T-helper 22 cell (primary cell): ENCODE measurements around the gene BHMT.
"Not testable (repeated sequence)": the region's sequence is repeated elsewhere in the genome, so short reads cannot be mapped to it uniquely, and the experiment has no call there.

Source experiments
- DNase-seq: peaks from one replicate; pipeline ENCODE4 v3.0.0-alpha.2; 2020; ENCODE audit warnings: low read depth

Gene BHMT

DNA sequence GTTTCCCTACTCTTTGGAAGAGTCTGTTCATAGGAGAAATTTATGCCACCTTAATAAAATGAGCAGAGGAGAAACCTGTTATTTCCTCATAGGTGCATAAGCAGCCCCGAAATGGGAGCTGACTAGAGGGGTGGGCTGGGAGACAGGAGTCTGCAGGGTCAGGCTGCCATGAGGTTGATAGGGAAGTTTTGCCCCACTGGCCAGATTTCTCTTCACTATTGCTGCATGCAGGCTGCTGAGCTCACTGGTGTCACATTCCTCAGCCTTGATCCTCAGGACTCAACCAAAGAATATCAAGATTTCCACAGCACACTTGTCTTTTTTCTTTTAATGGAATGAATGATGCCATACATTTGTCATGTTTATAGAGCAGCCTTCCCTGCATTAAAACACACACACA lies 60.7 kb downstream of the BHMT start:
- DNase-seq: no peak

DNA sequence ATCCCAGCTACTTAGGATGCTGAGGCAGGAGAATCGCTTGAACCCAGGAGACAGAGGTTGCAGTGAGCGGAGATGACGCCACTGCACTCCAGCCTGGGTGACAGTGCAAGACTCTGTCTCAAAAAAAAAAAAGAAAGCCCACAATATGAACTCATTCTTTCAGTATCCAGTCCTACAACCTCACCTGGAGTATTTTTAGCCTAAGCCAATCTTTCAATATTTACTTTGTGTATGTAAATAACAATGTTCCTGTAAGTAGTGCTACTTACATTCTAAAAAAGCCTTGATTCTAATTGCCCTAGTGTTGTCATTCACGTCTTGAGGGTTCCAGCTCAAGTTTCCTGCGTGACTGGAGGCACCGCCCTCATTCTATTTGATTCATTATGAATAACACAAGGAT lies 62.0 kb downstream of the BHMT start:
- DNase-seq: no peak

DNA sequence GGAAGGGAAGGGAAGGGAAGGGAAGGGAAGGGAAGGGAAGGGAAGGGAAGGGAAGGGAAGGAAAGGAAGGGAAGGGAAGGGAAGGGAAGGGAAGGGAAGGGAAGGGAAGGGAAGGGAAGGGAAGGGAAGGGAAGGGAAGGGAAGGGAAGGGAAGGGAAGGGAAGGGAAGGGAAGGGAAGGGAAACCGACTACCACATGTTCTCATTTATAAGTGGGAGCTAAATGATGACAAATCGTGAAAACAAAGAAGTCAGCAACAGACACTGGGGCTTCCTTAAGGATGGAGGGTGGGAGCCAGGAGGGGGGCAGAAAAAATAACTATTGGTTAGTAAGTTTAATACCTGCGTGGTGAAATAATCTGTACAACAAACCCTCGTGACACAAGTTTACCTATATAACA lies 68.8 kb downstream of the BHMT start:
- DNase-seq: not testable (repeated sequence)

DNA sequence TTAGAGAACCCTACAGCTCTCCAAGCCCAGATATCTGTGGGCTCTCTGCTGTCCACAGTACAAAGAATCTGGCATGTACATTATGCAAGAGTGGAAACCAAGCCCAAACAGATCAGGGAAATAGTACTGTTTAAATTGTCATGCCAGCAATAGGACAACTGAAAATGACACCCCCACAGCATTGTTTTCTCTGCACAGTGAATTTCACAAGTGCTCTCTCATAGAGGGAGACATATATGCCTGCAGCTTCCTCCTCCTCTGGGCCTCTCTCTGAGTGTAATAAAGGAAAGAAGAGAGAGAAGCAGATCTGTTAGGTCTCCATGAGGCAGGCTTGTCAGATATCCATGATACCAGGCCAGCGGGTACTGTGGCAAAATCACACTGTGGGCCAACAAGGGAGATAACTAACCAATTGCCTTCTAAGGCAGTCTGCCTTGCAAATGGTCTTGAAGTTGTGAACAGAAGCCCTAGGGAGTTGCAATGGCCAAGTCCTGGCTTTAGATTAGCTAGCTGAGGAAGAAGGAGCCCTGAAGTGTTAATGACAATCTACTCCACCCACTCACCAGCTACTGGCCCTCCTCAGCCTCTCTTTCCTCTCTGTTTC lies 69.9 kb downstream of the BHMT start:
- no peak for DNase-seq
